OCI-LY7 (cell line): ENCODE results near the gene DIAPH1.

Experiments used
- CTCF ChIP-seq: fragments of 200-600 bp; sonication (generic); conservative IDR thresholded peaks from 2 replicates; pipeline ENCODE4 v1.5.1; 2014; ENCODE audit warnings: mild to moderate bottlenecking, antibody characterized with exemption, low read length, moderate library complexity, mixed read lengths
- EZH2phosphoT487 ChIP-seq: fragments of 200-600 bp; sonication (generic); IDR thresholded peaks from 2 replicates; pipeline ENCODE4 v1.6.1; 2018; ENCODE audit warnings: low read depth, borderline replicate concordance, mild to moderate bottlenecking, mixed run types, antibody characterized with exemption, low read length, moderate library complexity, mixed read lengths

GRCh38 chr5:141641634-141642267, 23.0 kb upstream of the DIAPH1 start:
- TF ChIP-seq CTCF = no peak
- no peak for TF ChIP-seq EZH2phosphoT487
